Breast epithelium (tissue), 4 donors: ENCODE data around the gene SLC22A13. TPM values are rescaled to one million over a fixed set of nuclear protein-coding genes. Genes with fewer than 3 reads are reported as not detected.

Source experiments
- DNase-seq, 2 donors: peaks; one replicate each; pipeline ENCODE4 v3.0.0-alpha.2; 2019; ENCODE audit warnings: low spot score in 2 of 2
- H3K27ac ChIP-seq, 2 donors: fragments of 200-600 bp; sonication (generic) in 1 of 2; one replicate each; pipeline ENCODE4 v1.5.1; 2016 to 2019; ENCODE audit warnings: mild to moderate bottlenecking in 1 of 2
- H3K27me3 ChIP-seq, 2 donors: fragments of 200-600 bp; sonication (generic) in 1 of 2; one replicate each; pipeline versions ENCODE4 v1.5.1 to v1.6.0; 2017 to 2019; ENCODE audit warnings: control low read depth in 1 of 2, mild to moderate bottlenecking in 1 of 2
- H3K36me3 ChIP-seq: fragments of 200-600 bp; one replicate; pipeline ENCODE4 v1.5.1; 2019
- H3K4me1 ChIP-seq, 2 donors: fragments of 200-600 bp; sonication (generic); one replicate each; pipeline ENCODE4 v1.5.1; 2016 to 2019; ENCODE audit warnings: control low read depth in 1 of 2
- H3K4me3 ChIP-seq, 3 donors: fragments of 200-600 bp; sonication (generic); 1 replicate in 2 of 3; 2 replicates in 1 of 3; pipeline ENCODE4 v1.5.1; 2016 to 2019; ENCODE audit warnings: mild to moderate bottlenecking in 3 of 3, moderate library complexity in 2 of 3
- H3K9me3 ChIP-seq, 2 donors: fragments of 200-600 bp; sonication (generic) in 1 of 2; one replicate each; pipeline ENCODE4 v1.5.1; 2016 to 2019; ENCODE audit warnings: control low read depth in 1 of 2
- POLR2A ChIP-seq: fragments of 450-650 bp; IDR thresholded peaks from one replicate; pipeline ENCODE4 v1.6.1; 2016; ENCODE audit warnings: antibody characterized with exemption, mild to moderate bottlenecking, moderate library complexity
- POLR2AphosphoS5 ChIP-seq, 3 donors: sonication (generic); formaldehyde crosslinking; IDR thresholded peaks; one replicate each; pipeline ENCODE4 v1.6.1; 2017; ENCODE audit warnings: antibody characterized with exemption in 3 of 3
- intact Hi-C: fragments of 100-400 bp; cut with DNase I; formaldehyde crosslinking; loops from one replicate; pipeline ENCODE4 v1.15.1; 2023; ENCODE audit warnings: low total_unique reads
- total RNA-seq, 3 donors: library from RNA; depleted of rRNA; stranded (reverse); fragments of >200 nt; gene quantifications; one replicate each; pipeline ENCODE4 v1.1.0, GENCODE V29; 2016
- TF ChIP-seq, protein P1 (sequence below), 3 donors: fragments of 450-650 bp; IDR thresholded peaks; one replicate each; pipeline ENCODE4 v1.5.1; 2016 to 2017; ENCODE audit warnings: antibody characterized with exemption in 3 of 3, mild to moderate bottlenecking in 3 of 3, moderate library complexity in 3 of 3

Gene SLC22A13, protein sequence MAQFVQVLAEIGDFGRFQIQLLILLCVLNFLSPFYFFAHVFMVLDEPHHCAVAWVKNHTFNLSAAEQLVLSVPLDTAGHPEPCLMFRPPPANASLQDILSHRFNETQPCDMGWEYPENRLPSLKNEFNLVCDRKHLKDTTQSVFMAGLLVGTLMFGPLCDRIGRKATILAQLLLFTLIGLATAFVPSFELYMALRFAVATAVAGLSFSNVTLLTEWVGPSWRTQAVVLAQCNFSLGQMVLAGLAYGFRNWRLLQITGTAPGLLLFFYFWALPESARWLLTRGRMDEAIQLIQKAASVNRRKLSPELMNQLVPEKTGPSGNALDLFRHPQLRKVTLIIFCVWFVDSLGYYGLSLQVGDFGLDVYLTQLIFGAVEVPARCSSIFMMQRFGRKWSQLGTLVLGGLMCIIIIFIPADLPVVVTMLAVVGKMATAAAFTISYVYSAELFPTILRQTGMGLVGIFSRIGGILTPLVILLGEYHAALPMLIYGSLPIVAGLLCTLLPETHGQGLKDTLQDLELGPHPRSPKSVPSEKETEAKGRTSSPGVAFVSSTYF
- under 1 TPM in 2 of 3 donors, not detected in 1; 0.48 to 0.59 TPM for total RNA-seq

DNA sequence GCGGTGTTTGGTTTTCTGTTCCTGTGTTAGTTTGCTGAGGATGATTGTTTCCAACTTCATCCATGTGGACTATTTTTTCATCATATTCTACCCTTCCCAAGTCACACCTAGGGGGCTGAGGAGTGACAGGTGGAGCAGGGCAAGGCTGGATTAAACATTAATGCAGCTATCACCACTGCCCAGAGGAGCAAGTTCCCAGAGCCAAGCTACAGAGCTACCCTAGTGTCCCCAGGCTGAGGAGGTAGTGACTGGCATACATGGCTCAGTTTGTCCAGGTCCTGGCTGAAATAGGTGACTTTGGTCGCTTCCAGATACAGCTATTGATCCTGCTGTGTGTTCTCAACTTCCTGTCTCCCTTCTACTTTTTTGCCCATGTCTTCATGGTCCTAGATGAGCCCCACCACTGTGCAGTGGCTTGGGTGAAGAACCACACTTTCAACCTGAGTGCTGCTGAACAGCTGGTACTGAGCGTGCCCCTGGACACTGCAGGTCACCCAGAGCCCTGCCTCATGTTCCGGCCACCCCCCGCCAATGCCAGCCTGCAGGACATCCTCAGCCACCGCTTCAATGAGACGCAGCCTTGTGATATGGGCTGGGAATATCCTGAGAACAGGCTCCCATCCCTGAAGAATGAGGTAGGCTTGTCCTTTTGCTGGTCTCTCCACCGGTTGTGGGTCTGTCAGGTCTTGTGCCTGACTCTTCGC is at the start of gene SLC22A13:
Gene SLC22A13 (plus strand): TSS at position 209 of the 704 bp plus-strand sequence. CDS start 49 bp downstream, at position 258.
- TF ChIP-seq, protein P1, sequence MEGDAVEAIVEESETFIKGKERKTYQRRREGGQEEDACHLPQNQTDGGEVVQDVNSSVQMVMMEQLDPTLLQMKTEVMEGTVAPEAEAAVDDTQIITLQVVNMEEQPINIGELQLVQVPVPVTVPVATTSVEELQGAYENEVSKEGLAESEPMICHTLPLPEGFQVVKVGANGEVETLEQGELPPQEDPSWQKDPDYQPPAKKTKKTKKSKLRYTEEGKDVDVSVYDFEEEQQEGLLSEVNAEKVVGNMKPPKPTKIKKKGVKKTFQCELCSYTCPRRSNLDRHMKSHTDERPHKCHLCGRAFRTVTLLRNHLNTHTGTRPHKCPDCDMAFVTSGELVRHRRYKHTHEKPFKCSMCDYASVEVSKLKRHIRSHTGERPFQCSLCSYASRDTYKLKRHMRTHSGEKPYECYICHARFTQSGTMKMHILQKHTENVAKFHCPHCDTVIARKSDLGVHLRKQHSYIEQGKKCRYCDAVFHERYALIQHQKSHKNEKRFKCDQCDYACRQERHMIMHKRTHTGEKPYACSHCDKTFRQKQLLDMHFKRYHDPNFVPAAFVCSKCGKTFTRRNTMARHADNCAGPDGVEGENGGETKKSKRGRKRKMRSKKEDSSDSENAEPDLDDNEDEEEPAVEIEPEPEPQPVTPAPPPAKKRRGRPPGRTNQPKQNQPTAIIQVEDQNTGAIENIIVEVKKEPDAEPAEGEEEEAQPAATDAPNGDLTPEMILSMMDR (IDR thresholded peaks at IDR 0.05), result no peak
- no peak for TF ChIP-seq POLR2AphosphoS5 (IDR thresholded peaks at IDR 0.05)
- no peak for TF ChIP-seq POLR2A
- DNase-seq, result no peak
- Histone ChIP-seq H3K27ac (no peak within 1 kb of the TSS), H3K4me1 (no peaks in the 10 kb centered on the region), H3K9me3 (no peaks in the 10 kb centered on the region), H3K4me3 (no peak within 1 kb of the TSS), H3K36me3 (no peaks in the 10 kb centered on the region), H3K27me3 (no peaks in the 10 kb centered on the region)
- intact Hi-C loops, result no loop called here

DNA sequence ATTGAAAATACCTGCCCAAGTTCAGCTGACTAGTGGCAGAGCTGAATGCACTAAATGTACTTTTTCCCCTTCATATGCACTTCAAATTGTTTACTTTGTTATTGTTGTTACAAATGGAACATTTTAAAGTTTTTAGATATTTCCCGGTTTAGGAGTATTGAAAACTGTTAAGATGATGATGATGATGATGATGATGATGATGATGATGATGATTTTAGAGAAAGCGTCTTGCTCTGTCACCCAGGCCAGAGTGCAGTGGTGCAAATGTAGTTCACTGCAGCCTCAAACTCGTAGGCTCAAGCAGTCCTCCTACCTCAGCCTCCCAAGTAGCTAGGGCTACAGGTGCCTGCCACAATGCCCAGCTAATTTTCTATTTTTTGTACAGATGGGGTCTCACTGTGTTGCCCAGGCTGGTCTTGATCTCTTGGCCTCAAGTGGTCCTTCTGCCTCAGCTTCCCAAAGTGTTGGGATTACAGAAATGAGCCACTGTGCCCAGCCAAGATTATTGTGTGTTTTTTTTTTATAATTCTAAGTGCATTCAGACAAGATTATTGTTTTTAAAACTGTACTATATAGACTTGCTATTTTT is 45.9 kb upstream of the SLC22A13 start:
- intact Hi-C loops, result no loop called here
- H3K27me3 ChIP-seq, result no peaks in the 10 kb centered on the region
- H3K36me3 ChIP-seq, result no peaks in the 10 kb centered on the region
- no peak overlapping the region for H3K27ac ChIP-seq
- H3K4me1 ChIP-seq, result no peaks in the 10 kb centered on the region
- TF ChIP-seq POLR2AphosphoS5 (IDR thresholded peaks at IDR 0.05) (no peak), POLR2A (no peak)
- TF ChIP-seq, protein P1 (IDR thresholded peaks at IDR 0.05), result no peak
- DNase-seq, result no peak
- H3K4me3 ChIP-seq, result no peak overlapping the region
- no peaks in the 10 kb centered on the region for H3K9me3 ChIP-seq

DNA sequence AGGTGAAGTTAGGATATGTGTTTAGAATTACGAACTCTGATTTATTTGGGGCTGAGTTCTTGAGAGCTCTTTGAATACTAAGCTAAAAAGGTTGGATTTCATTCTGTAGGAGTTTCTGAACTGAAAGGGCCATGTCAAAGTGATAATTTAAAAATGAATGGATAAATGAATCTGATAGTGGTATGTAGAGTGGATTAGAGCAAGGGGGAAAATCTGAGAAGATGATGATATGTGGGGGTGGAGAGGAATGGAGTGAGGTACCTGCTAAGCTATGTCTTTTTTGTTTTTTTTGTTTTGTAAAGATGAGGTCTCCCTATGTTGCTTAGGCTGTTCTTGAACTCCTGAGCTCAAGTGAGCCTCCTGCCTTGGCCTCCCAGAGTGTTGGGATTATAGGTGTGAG is 44.6 kb upstream of the SLC22A13 start:
- no peaks in the 10 kb centered on the region for H3K4me1 ChIP-seq
- H3K9me3 ChIP-seq, result no peaks in the 10 kb centered on the region
- no peak overlapping the region for H3K27ac ChIP-seq
- no peaks in the 10 kb centered on the region for H3K36me3 ChIP-seq
- no peak for DNase-seq
- intact Hi-C loops, result no loop called here
- no peak overlapping the region for H3K4me3 ChIP-seq
- TF ChIP-seq, protein P1 (IDR thresholded peaks at IDR 0.05), result no peak
- no peak for TF ChIP-seq POLR2AphosphoS5 (IDR thresholded peaks at IDR 0.05)
- no peaks in the 10 kb centered on the region for H3K27me3 ChIP-seq

DNA sequence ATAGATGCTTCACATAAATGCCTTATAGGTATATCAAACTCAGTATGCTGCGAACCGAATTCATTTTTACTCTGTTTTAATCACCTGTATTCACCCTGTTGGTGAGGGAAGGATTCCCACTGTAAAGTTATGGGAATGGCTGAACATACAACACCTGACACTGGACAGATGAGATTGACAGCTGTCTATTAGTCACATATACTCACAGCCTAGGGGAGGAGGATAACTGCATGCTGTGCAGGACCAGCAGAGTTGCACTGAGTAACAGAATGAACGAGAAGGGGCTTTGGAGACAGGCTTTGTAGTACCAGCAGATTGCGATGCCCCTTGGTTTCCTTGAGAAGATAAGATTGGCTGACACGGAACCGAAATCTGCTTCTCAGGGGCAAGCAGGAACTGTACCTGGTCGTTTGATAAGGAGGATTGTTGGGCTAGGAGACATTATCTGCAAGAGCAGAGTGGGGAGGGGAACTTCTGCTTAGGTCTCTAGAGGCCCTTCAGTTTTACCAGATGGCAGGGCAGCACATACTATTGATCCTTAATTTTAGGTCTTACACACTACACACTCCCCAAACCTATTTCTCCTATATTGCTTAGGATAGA is 43.5 kb upstream of the SLC22A13 start:
- DNase-seq, result no peak
- Histone ChIP-seq H3K4me1 (no peaks in the 10 kb centered on the region), H3K9me3 (no peaks in the 10 kb centered on the region), H3K36me3 (no peaks in the 10 kb centered on the region), H3K27ac (no peak overlapping the region), H3K4me3 (no peak overlapping the region), H3K27me3 (no peaks in the 10 kb centered on the region)
- TF ChIP-seq POLR2A (no peak), POLR2AphosphoS5 (IDR thresholded peaks at IDR 0.05) (no peak)
- TF ChIP-seq, protein P1 (IDR thresholded peaks at IDR 0.05), result no peak
- intact Hi-C loops, result no loop called here
